Psoas muscle (tissue), 8 donors: ENCODE measurements around the gene NPRL2. TPM values are rescaled to one million over a fixed set of nuclear protein-coding genes. Genes with fewer than 3 reads are reported as not detected.
A peak's percentile ranks its signal among the peaks of the same experiment; 100 is the strongest.

ENCODE experiments used
- ATAC-seq, 4 donors: fragments of 200-7000 bp; cut with Tn5 transposase; one replicate each; pipeline ENCODE4 v1.9.1; 2020; ENCODE audit warnings: moderate library complexity in 3 of 4, mild to moderate bottlenecking in 2 of 4
- DNase-seq, 2 donors: peaks; one replicate each; pipeline ENCODE4 v3.0.0-alpha.2; 2020
- H3K27ac ChIP-seq: fragments of 200-600 bp; one replicate; pipeline ENCODE4 v1.8.0; 2022
- H3K27me3 ChIP-seq, 3 donors: fragments of 200-600 bp in 1 of 3; one replicate each; pipeline versions ENCODE4 v1.6.1 to v1.8.0; 2013 to 2022; ENCODE audit warnings: low read length in 2 of 3, mild to moderate bottlenecking in 2 of 3, moderate library complexity in 1 of 3; ENCODE audit not compliant: insufficient read depth in 3 of 3
- H3K36me3 ChIP-seq, 2 donors: fragments of 200-600 bp in 1 of 2; one replicate each; pipeline versions ENCODE4 v1.6.1 to v1.8.0; 2013 to 2022; ENCODE audit warnings: low read depth in 1 of 2, mild to moderate bottlenecking in 1 of 2, moderate library complexity in 1 of 2; ENCODE audit not compliant: insufficient read depth in 1 of 2
- H3K4me1 ChIP-seq: fragments of 200-600 bp; one replicate; pipeline ENCODE4 v1.8.0; 2022
- H3K4me3 ChIP-seq: fragments of 200-600 bp; one replicate; pipeline ENCODE4 v1.8.0; 2022; ENCODE audit warnings: mild to moderate bottlenecking
- H3K9me3 ChIP-seq: fragments of 200-600 bp; one replicate; pipeline ENCODE4 v1.8.0; 2022
- WGBS, 3 donors: extraction: QIAGEN DNeasy Blood & Tissue Kit; methylation state at CpG; one replicate each; pipeline versions ENCODE4 v1.1.6 to v1.1.7; 2013; 5-methylcytosine and 5-hydroxymethylcytosine counted together
- intact Hi-C, 2 donors: fragments of 100-400 bp; cut with DNase I; formaldehyde crosslinking; loops; one replicate each; pipeline versions ENCODE4 v1.11.0 to v1.14.2; 2022
- polyA plus RNA-seq, 3 donors: library from polyadenylated mRNA; stranded (reverse); fragments of 200-250 nt; gene quantifications; one replicate each; pipeline ENCODE4 v1.2.3, GENCODE V29; 2013
- total RNA-seq, 4 donors: library from RNA; stranded (reverse); fragmentation: NEBNext Ultra II Directional in 2 of 4; extraction: Animal tissue kit (Norgen Biotek cat#: 25700) in 2 of 4; gene quantifications; one replicate each; pipeline versions ENCODE4 v1.2.1 to v1.2.4, GENCODE V29; 2021 to 2023
- TF ChIP-seq, protein P1 (sequence below): fragments of 200-600 bp; IDR thresholded peaks from one replicate; pipeline ENCODE4 v1.8.0; 2022; ENCODE audit warnings: antibody characterized with exemption
- donor health status: healthy with polysubstance abuse.
- donor health status: DM: no; HTN: no; CAD: no; lungs with moderate emphysema.
- donor health status: Bipolar disorder and iron deficiency.
- donor health status: healthy.
- donor health status: DM: yes; HTN: yes; CAD: no.
- donor health status: DM: no; HTN: no; CAD: no.
- donor health status: DM: no; HTN: no; CAD: no.
- donor health status: DM: yes; HTN: yes; CAD: no.

The NPRL2 gene
- total and polyA plus RNA-seq, 7 donors: 16.1 to 36.6 (median 21.6) TPM

DNA sequence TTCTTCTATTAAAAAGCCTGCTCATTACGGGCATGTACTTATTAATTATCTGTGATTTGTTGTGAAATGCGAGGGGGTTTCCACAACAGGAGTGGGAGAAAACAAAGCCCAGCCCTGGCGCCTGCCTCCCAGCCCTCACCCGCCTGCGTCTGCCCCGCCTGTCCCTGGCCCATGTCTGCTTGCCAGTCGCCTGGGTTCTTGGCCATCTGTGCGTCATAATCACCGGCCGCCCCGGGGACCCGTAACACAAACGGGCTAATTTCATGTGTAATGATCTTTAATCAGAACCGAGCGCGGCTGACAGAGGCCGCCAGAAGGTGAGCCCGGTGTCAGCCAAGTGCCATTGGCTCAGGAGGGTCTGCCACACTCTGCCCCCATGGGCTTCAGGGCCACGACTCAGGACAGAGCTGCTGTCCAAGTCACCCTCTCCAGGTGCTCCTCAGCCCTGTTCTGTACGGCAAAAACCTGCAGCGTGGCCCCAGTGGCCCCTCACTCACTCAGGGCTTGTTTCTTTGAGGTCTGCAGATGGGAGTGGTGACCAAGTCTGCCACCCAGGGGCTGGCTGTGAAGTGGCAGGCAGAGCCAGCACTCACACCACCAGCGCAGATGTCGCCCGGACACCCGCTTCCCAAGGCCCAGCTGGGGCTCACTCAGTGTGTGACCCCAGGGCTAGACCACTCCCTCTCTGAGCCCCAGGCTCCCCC, 37.6 kb upstream of the NPRL2 start:
- Histone ChIP-seq H3K27ac (no peak overlapping the region), H3K9me3 (no peaks in the 10 kb centered on the region), H3K27me3 (no peaks in the 10 kb centered on the region), H3K4me3 (no peak overlapping the region), H3K36me3 (no peaks in the 10 kb centered on the region), H3K4me1 (peaks cover 17% of the 10 kb centered on the region)
- peak in 2 of 4 donors; percentile 26 to 41 for ATAC-seq
- no peak for DNase-seq
- TF ChIP-seq, protein P1, sequence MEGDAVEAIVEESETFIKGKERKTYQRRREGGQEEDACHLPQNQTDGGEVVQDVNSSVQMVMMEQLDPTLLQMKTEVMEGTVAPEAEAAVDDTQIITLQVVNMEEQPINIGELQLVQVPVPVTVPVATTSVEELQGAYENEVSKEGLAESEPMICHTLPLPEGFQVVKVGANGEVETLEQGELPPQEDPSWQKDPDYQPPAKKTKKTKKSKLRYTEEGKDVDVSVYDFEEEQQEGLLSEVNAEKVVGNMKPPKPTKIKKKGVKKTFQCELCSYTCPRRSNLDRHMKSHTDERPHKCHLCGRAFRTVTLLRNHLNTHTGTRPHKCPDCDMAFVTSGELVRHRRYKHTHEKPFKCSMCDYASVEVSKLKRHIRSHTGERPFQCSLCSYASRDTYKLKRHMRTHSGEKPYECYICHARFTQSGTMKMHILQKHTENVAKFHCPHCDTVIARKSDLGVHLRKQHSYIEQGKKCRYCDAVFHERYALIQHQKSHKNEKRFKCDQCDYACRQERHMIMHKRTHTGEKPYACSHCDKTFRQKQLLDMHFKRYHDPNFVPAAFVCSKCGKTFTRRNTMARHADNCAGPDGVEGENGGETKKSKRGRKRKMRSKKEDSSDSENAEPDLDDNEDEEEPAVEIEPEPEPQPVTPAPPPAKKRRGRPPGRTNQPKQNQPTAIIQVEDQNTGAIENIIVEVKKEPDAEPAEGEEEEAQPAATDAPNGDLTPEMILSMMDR: peak; percentile 30
- WGBS, 3 donors: 50 to 61% (median 52%) methylated on average over 22 to 25 of the region's 25 CpGs
- intact Hi-C loops: no loop called here

DNA sequence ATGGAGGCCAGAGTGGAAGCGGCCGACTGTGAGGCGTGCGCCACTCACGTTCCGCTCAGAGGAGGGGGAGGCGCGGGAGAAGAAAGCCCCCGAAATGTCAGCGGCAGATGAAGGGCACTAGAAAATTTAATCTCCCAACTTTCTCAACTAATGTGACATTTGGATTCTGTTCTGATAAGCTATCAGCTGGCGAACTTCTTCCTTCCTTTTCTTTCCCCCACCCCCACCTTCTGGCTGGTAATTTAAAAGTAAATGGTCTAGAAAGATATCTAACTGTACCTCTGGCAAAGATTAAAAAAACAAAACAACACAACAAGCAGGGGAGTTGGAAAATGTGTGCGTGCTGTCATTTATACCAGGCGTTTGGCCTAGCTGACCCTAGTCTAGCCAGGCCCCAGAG, 35.2 kb upstream of the NPRL2 start:
- Histone ChIP-seq H3K27me3 (no peaks in the 10 kb centered on the region), H3K36me3 (no peaks in the 10 kb centered on the region), H3K4me3 (no peak overlapping the region), H3K4me1 (peaks cover 8% of the 10 kb centered on the region), H3K9me3 (no peaks in the 10 kb centered on the region), H3K27ac (no peak overlapping the region)
- ATAC-seq (no peak), DNase-seq (no peak)
- 88 to 90% (median 88%) methylated on average over 13 of the region's 13 CpGs for WGBS, 3 donors
- intact Hi-C loops: no loop called here
- TF ChIP-seq, protein P1: no peak

DNA sequence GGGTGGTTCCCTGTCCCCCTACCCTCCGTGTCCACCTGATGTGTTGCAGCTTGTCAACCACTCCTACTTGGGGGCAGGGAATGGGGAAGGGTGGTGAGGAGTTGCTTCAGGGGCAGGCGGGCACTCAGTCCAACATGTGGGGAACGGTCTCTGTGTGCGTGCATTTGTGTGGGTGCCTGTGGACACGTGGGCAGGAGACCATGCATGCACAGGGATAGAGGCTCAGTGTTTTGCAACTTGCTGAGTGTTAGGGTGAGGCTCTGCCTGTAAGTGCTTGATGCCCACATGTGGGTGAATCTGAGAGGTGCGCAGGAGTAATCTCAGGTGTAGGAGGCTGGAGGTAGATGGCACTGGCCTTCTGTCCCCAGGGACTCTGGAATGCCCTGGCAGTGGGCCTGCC, 33.2 kb upstream of the NPRL2 start:
- TF ChIP-seq, protein P1: no peak
- DNase-seq (no peak), ATAC-seq (no peak)
- Histone ChIP-seq H3K36me3 (no peaks in the 10 kb centered on the region), H3K27me3 (no peaks in the 10 kb centered on the region), H3K4me1 (no peaks in the 10 kb centered on the region), H3K9me3 (no peaks in the 10 kb centered on the region), H3K4me3 (no peak overlapping the region), H3K27ac (no peak overlapping the region)
- intact Hi-C loops: no loop called here
- whole genome bisulfite sequencing, 3 donors: 87 to 94% (median 90%) methylated on average over 6 of the region's 6 CpGs

DNA sequence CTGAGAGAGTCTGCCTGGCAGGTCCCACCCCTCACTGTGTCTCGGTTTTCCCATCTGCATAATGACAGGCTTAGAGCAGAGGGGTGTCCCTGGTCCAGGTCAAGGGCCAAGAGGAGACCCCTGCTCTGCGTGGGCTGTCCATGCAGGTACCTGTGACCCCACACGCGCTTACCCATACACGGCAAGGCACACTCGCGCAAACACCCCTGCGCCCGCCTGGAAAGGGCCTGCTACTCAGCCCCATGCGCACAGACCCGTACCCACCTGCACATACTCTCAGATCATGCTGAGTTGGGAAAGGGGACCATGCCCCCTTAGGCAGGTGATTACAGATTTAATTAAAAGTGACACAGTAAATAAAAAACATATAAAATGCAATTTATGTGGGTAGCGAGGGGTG, 32.1 kb upstream of the NPRL2 start:
- no peaks in the 10 kb centered on the region for H3K4me1 ChIP-seq
- no peaks in the 10 kb centered on the region for H3K9me3 ChIP-seq
- DNase-seq (no peak), ATAC-seq (no peak)
- intact Hi-C loops: no loop called here
- H3K36me3 ChIP-seq: no peaks in the 10 kb centered on the region
- TF ChIP-seq, protein P1: no peak
- H3K27ac ChIP-seq: no peak overlapping the region
- no peaks in the 10 kb centered on the region for H3K27me3 ChIP-seq
- 93 to 98% (median 94%) methylated on average over 12 of the region's 12 CpGs for WGBS, 3 donors
- H3K4me3 ChIP-seq: no peak overlapping the region

DNA sequence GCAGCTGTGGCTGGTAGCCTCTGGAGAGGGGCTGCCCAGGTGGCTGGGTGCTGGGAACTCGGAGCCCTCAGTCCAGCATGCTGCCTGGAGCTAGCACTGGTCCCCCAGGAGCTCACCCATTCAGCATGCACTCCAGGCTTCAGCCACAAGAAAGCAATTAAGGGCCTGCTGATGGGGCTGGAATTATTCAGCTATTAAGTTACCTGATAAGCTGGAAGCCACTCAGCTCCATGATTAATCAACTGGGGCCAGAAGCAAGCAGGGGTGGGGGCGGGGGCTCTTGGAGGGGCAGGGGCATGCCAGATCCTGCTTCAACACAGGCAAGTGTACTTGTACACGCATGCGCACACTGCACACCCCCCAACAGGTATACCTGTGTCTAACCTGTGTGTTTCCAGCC, 30.8 kb upstream of the NPRL2 start:
- Histone ChIP-seq H3K27ac (no peak overlapping the region), H3K36me3 (no peaks in the 10 kb centered on the region), H3K27me3 (no peaks in the 10 kb centered on the region), H3K9me3 (no peaks in the 10 kb centered on the region), H3K4me3 (no peak overlapping the region), H3K4me1 (no peaks in the 10 kb centered on the region)
- 94 to 98% (median 97%) methylated on average over 4 of the region's 4 CpGs for WGBS, 3 donors
- TF ChIP-seq, protein P1: no peak
- no peak for DNase-seq
- intact Hi-C loops: no loop called here
- no peak for ATAC-seq
